GM10248 (cell line): ENCODE results near the gene DCLK3.

Experiments
- CTCF ChIA-PET: fragments of 300-600 bp; sonication (Branson Sonifier 250); formaldehyde crosslinking; extraction: SDS; loops from one replicate; lab custom pipeline; 2021; ENCODE audit warnings: antibody characterized with exemption; lab: Yijun Ruan, JAX
- POLR2A ChIA-PET: fragments of 350-650 bp; sonication (Branson Sonifier 250); formaldehyde crosslinking; extraction: SDS; loops from one replicate; lab custom pipeline; 2020; ENCODE audit warnings: antibody characterized with exemption; lab: Yijun Ruan, JAX
- DNase-seq: peaks from one replicate; pipeline ENCODE4 v3.0.0; 2012; ENCODE audit errors: extremely low spot score
- CTCF ChIP-seq: IDR thresholded peaks from 2 replicates; pipeline ENCODE4 v1.5.1; 2012; ENCODE audit warnings: mild to moderate bottlenecking, low read depth; ENCODE audit errors: extremely low read depth, missing control alignments, control extremely low read depth

DCLK3 gene

GRCh38 chr3:36756269-36756668, 8.1 kb downstream of the DCLK3 start:
- no peak for TF ChIP-seq CTCF
- DNase-seq: no peak
- ChIA-PET CTCF (no interaction called here), POLR2A (no interaction called here)

- no peak for DNase-seq
- no peak for TF ChIP-seq CTCF
- ChIA-PET POLR2A (no interaction called here), CTCF (no interaction called here)
Observed at GRCh38 chr3:36751326-36751725, 13.0 kb downstream of the DCLK3 start.

GRCh38 chr3:36750737-36751136, 13.6 kb downstream of the DCLK3 start:
- ChIA-PET CTCF (interaction anchor here (0.7 to 1.0 kb wide), 2 partner anchors 9 to 55 kb away, joined by 3 read pairs; no protein-coding TSS in a partner anchor), POLR2A (no interaction called here)
- no peak for DNase-seq
- TF ChIP-seq CTCF: no peak

GRCh38 chr3:36744763-36745162, 19.6 kb downstream of the DCLK3 start:
- CTCF ChIA-PET: interaction anchor here (4.3 kb wide), 1 partner anchor 11 kb away, joined by 21 read pairs; no protein-coding TSS in a partner anchor
- POLR2A ChIA-PET: no interaction called here
- no peak for DNase-seq

GRCh38 chr3:36743826-36744225, 20.5 kb downstream of the DCLK3 start:
- no peak for DNase-seq

More at GRCh38 chr3:36744763-36745162, 19.6 kb downstream of the DCLK3 start:
- TF ChIP-seq CTCF: no peak

GRCh38 chr3:36741285-36741684, 23.1 kb downstream of the DCLK3 start:
- POLR2A ChIA-PET: no interaction called here
- DNase-seq: no peak
- no peak for TF ChIP-seq CTCF
- CTCF ChIA-PET: interaction anchor here (4.3 kb wide), 1 partner anchor 8 kb away, joined by 21 read pairs; no protein-coding TSS in a partner anchor

More at GRCh38 chr3:36743826-36744225, 20.5 kb downstream of the DCLK3 start:
- ChIA-PET CTCF (interaction anchor here (0.9 to 4.3 kb wide), 4 partner anchors 9 to 215 kb away, joined by 3 to 21 read pairs (median 6); no protein-coding TSS in a partner anchor), POLR2A (no interaction called here)
- TF ChIP-seq CTCF: no peak

- no peak for TF ChIP-seq CTCF
- DNase-seq: no peak
- ChIA-PET POLR2A (no interaction called here), CTCF (no interaction called here)
Observed at GRCh38 chr3:36740787-36741186, 23.6 kb downstream of the DCLK3 start.
